GM21529 (cell line): Measurements from ENCODE around the gene COL9A3.

Experiments
- ATAC-seq: cut with Tn5 transposase; IDR thresholded peaks from one replicate; pipeline ENCODE4 v1.9.1; 2021; ENCODE audit not compliant: unreplicated experiment

The COL9A3 gene

GRCh38 chr20:62890444-62890843 is 73.6 kb downstream of the COL9A3 start:
- ATAC-seq = no peak
